GM21576 (cell line): ENCODE measurements around the gene ZBTB7C.

Experiments used
- ATAC-seq: cut with Tn5 transposase; IDR thresholded peaks from one replicate; pipeline ENCODE4 v1.9.1; 2021; ENCODE audit warnings: mild to moderate bottlenecking, moderate library complexity; ENCODE audit not compliant: unreplicated experiment

The ZBTB7C gene

GRCh38 chr18:48051945-48052840, 357.0 kb downstream of the ZBTB7C start:
- no peak for ATAC-seq

GRCh38 chr18:48050176-48050575, 359.0 kb downstream of the ZBTB7C start:
- no peak for ATAC-seq

GRCh38 chr18:48049757-48050156, 359.4 kb downstream of the ZBTB7C start:
- ATAC-seq = no peak

- ATAC-seq = no peak
Measured at GRCh38 chr18:48048251-48048650, 360.9 kb downstream of the ZBTB7C start.

GRCh38 chr18:48046843-48047242, 362.3 kb downstream of the ZBTB7C start:
- ATAC-seq = no peak

- no peak for ATAC-seq
Measured at GRCh38 chr18:48045744-48046143, 363.4 kb downstream of the ZBTB7C start.

- ATAC-seq = no peak
Measured at GRCh38 chr18:48044944-48045343, 364.2 kb downstream of the ZBTB7C start.

- ATAC-seq = no peak
Measured at GRCh38 chr18:48043166-48043565, 366.0 kb downstream of the ZBTB7C start.

GRCh38 chr18:48042431-48042830, 366.8 kb downstream of the ZBTB7C start:
- ATAC-seq = no peak

GRCh38 chr18:48040457-48041110, 368.6 kb downstream of the ZBTB7C start:
- no peak for ATAC-seq

GRCh38 chr18:48039769-48040215, 369.4 kb downstream of the ZBTB7C start:
- no peak for ATAC-seq

GRCh38 chr18:48038636-48039035, 370.5 kb downstream of the ZBTB7C start:
- ATAC-seq = no peak

- no peak for ATAC-seq
Measured at GRCh38 chr18:48037481-48038271, 371.5 kb downstream of the ZBTB7C start.

- ATAC-seq = no peak
Measured at GRCh38 chr18:48036641-48037421, 372.4 kb downstream of the ZBTB7C start.

- ATAC-seq = no peak
Measured at GRCh38 chr18:48036226-48036625, 373.0 kb downstream of the ZBTB7C start.

GRCh38 chr18:48035556-48035860, 373.7 kb downstream of the ZBTB7C start:
- ATAC-seq = no peak

- no peak for ATAC-seq
Measured at GRCh38 chr18:48034651-48035555, 374.3 kb downstream of the ZBTB7C start.

- ATAC-seq = no peak
Measured at GRCh38 chr18:48033790-48034650, 375.2 kb downstream of the ZBTB7C start.
